ENCODE data around the gene MPIG6B.

GRCh38 chr6:31705931-31706330, 17.2 kb upstream of the MPIG6B start:
- no peak for TF ChIP-seq REST (IDR thresholded peaks at IDR 0.05; ENCODE audit: low read depth)
- TF ChIP-seq EP300 (IDR thresholded peaks at IDR 0.05; ENCODE audit: borderline replicate concordance) = no peak
- no peak for TF ChIP-seq FOXM1 (IDR thresholded peaks at IDR 0.05; ENCODE audit: borderline replicate concordance, low read depth)
- no peak for TF ChIP-seq MAX (IDR thresholded peaks at IDR 0.05)
- TF ChIP-seq TAF1 (IDR thresholded peaks at IDR 0.05; ENCODE audit: low read depth) = no peak
- TF ChIP-seq RAD21 (IDR thresholded peaks at IDR 0.05; ENCODE audit: low read depth) = no peak
- no peak for TF ChIP-seq YY1 (IDR thresholded peaks at IDR 0.05; ENCODE audit: low read depth)
- no peak for TF ChIP-seq EGR1 (IDR thresholded peaks at IDR 0.05)
- TF ChIP-seq TCF12 (IDR thresholded peaks at IDR 0.05; ENCODE audit: low read depth) = no peak
- no peak for TF ChIP-seq TEAD4 (IDR thresholded peaks at IDR 0.05)
- TF ChIP-seq USF1 (IDR thresholded peaks at IDR 0.05) = no peak
- TF ChIP-seq CREB1 (IDR thresholded peaks at IDR 0.05; ENCODE audit: low read depth) = no peak
